Astrocyte of the cerebellum (primary cell): ENCODE results near the gene KIF15.
"Not testable (repeated sequence)": the region's sequence is repeated elsewhere in the genome, so short reads cannot be mapped to it uniquely, and the experiment has no call there.

Experiments
- DNase-seq: peaks from one replicate; pipeline ENCODE4 v3.0.0-alpha.2; 2011; ENCODE audit warnings: low read depth
- H3K4me3 ChIP-seq: 2 replicates; pipeline ENCODE4 v1.5.1; 2011; ENCODE audit warnings: mild to moderate bottlenecking, low read depth, low read length, moderate library complexity
- in situ Hi-C: cut with HindIII; loops from 2 replicates; pipeline ENCODE4 v1.10.0; 2017; ENCODE audit warnings: low sequenced_read_pairs
- TF ChIP-seq, protein P1 (sequence below): IDR thresholded peaks from 2 replicates; pipeline ENCODE4 v1.5.1; 2012; ENCODE audit warnings: low read length, low read depth, moderate library complexity, mild to moderate bottlenecking; ENCODE audit errors: missing control alignments

KIF15 gene

GRCh38 chr3:44835684-44836083 is 74.1 kb downstream of the KIF15 start:
- TF ChIP-seq, protein P1, sequence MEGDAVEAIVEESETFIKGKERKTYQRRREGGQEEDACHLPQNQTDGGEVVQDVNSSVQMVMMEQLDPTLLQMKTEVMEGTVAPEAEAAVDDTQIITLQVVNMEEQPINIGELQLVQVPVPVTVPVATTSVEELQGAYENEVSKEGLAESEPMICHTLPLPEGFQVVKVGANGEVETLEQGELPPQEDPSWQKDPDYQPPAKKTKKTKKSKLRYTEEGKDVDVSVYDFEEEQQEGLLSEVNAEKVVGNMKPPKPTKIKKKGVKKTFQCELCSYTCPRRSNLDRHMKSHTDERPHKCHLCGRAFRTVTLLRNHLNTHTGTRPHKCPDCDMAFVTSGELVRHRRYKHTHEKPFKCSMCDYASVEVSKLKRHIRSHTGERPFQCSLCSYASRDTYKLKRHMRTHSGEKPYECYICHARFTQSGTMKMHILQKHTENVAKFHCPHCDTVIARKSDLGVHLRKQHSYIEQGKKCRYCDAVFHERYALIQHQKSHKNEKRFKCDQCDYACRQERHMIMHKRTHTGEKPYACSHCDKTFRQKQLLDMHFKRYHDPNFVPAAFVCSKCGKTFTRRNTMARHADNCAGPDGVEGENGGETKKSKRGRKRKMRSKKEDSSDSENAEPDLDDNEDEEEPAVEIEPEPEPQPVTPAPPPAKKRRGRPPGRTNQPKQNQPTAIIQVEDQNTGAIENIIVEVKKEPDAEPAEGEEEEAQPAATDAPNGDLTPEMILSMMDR = no peak
- no peak for DNase-seq
- no peak overlapping the region for H3K4me3 ChIP-seq
- in situ Hi-C loops = no loop called here

DNA sequence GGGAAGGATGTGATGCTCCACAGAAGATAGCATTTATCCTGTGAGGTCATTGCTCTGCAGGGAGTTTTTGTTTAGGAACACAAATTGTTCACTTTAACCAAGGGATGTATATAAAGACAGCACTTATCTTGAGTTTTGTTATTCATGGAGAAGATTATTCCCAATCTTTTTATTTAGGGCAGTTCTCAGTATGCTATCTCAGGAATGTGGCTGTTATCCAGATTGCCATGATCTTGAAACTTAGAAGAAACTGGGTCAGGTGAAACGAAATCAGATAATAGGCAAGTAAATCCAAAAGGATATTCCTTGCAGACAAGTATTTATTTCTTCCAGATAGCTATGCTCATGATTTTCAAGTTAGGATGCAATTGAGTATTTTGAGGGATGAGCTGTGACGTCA is 80.8 kb downstream of the KIF15 start:
- H3K4me3 ChIP-seq = no peak overlapping the region
- DNase-seq = no peak
- in situ Hi-C loops = no loop called here
- TF ChIP-seq, protein P1 = no peak

DNA sequence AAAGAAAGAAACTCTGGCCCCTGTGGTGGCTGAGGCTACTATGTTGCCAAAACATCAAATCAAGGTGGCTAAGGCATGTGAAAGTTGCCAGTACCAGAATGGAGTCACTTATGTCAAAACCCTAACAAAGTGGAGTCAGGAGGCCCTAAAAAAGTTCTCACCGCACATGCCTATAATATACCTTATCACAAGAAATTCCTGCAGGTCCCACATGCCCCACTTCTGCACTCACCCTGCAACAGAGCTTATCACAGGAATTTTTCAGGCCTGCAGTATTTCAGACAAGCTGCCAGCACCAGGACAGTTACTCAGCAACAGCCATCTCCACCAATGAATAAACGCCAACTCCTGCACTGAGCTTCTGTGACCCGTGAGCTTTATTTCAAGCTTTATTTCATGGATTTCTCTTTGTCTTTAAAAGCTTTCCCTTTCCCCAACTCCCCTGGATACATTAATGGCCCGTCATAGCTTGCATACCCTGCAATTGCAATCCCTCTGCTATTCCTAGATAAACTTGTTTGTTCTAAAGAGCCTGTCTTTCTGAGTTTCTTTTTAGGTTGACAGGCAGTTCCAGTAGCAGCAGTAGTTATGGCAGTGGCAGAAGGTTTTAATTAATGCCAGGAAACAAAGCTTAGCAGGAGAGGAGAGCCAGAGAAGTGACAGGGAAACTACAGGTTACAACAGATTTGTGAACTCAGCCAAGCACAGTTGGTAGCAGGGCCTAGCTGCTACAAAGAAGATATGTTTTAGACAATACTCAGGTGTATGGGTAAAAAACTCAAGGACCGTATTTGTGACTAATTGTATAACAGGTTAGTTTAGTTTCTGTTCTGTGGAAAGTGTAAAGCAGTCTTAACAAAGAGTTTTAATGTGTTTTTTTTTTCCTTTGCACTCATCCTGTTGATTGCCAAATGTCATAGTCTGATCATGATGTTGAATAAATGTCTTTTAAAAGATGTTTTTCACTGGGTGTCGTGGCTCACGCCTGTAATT is 84.2 kb downstream of the KIF15 start:
- DNase-seq = no peak

DNA sequence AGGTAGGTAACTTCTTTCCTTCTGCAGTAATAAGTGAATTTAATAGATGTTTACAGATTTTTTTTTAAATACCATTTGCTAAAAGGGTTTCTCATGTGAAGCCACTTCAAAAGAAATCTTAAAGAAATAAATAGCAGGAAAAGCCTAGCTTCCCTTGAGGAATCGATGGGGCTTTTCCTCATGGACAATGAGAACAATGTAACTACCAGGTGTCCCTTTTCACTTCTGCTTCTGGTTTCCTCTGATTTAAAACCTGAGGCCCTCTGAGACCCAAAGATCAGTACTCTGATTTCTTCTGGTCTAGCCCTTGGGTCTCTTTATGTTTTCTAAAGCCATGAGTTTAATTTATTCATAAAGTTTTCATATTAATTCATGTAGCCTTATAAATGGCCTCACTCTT is 87.0 kb downstream of the KIF15 start:
- DNase-seq = no peak
- H3K4me3 ChIP-seq = no peak overlapping the region
- in situ Hi-C loops = no loop called here
- TF ChIP-seq, protein P1 = no peak

More for the DNA sequence above, 84.2 kb downstream of the KIF15 start:
- H3K4me3 ChIP-seq = no peak overlapping the region
- in situ Hi-C loops = no loop called here
- TF ChIP-seq, protein P1 = no peak

DNA sequence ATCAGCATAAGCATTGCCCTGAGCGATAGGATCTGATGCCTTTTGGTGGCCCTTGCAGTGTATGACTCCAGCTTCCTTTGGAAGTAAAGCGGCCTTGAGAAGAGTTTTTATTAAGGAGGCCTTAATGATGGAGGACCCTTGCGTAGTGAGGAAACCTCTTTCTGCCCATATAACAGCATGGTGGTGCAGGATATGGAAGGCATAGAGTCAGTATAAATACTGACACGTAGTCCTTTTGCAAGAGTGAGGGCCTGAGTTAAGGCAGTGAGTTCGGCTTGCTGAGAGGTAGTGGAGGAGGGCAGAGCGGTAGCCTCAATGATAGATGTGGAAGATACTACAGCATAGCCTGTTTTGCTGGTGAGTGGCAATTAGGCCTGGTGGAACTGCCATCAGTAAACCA is 95.1 kb downstream of the KIF15 start:
- in situ Hi-C loops, DNase-seq: not testable (repeated sequence)

GRCh38 chr3:44860117-44860516 is 98.5 kb downstream of the KIF15 start:
- in situ Hi-C loops = no loop called here
- no peak for DNase-seq
- TF ChIP-seq, protein P1 = no peak
- H3K4me3 ChIP-seq = no peak overlapping the region

More for the DNA sequence above, 95.1 kb downstream of the KIF15 start:
- not testable (repeated sequence) for H3K4me3 ChIP-seq
